ES-I3 (cell line): ENCODE data around the gene GAS2.

Source experiments
- H3K36me3 ChIP-seq: 2 replicates; pipeline ENCODE4 v1.6.1; 2013; ENCODE audit warnings: mild to moderate bottlenecking, low read length, control low read depth, moderate library complexity; ENCODE audit not compliant: insufficient read depth
- H3K4me1 ChIP-seq: 2 replicates; pipeline ENCODE4 v1.6.1; 2013; ENCODE audit warnings: mild to moderate bottlenecking, control low read depth, low read length; ENCODE audit not compliant: insufficient read depth
- H3K9ac ChIP-seq: 2 replicates; pipeline ENCODE4 v1.6.1; 2013; ENCODE audit warnings: low read depth, mild to moderate bottlenecking, low read length, moderate library complexity
- H3K9me3 ChIP-seq: 2 replicates; pipeline ENCODE4 v1.6.1; 2013; ENCODE audit warnings: mild to moderate bottlenecking, low read length, moderate library complexity; ENCODE audit not compliant: control insufficient read depth, insufficient read depth

The GAS2 gene

GRCh38 chr11:22688914-22689313, 22.5 kb downstream of the GAS2 start:
- Histone ChIP-seq H3K36me3 (no peaks in the 10 kb centered on the region), H3K4me1 (0 out of 2 replicates have a peak, but pooled peaks cover 7% of the 10 kb centered on the region), H3K9me3 (no peaks in the 10 kb centered on the region), H3K9ac (no peak overlapping the region)

GRCh38 chr11:22690257-22690656, 23.8 kb downstream of the GAS2 start:
- no peak overlapping the region; the same call in 1 of the 2 replicates for H3K9ac ChIP-seq

GRCh38 chr11:22690871-22691270, 24.5 kb downstream of the GAS2 start:
- no peak overlapping the region; the same call in 1 of the 2 replicates for H3K9ac ChIP-seq
- 0 out of 2 replicates have a peak, but pooled peaks cover 7% of the 10 kb centered on the region for H3K4me1 ChIP-seq
- no peaks in the 10 kb centered on the region for H3K36me3 ChIP-seq
- no peaks in the 10 kb centered on the region for H3K9me3 ChIP-seq

More at GRCh38 chr11:22690257-22690656, 23.8 kb downstream of the GAS2 start:
- Histone ChIP-seq H3K9me3 (no peaks in the 10 kb centered on the region), H3K36me3 (no peaks in the 10 kb centered on the region), H3K4me1 (0 out of 2 replicates have a peak, but pooled peaks cover 7% of the 10 kb centered on the region)

GRCh38 chr11:22699388-22699787, 33.0 kb downstream of the GAS2 start:
- Histone ChIP-seq H3K9ac (no peak overlapping the region), H3K4me1 (peaks cover 16% of the 10 kb centered on the region), H3K36me3 (no peaks in the 10 kb centered on the region), H3K9me3 (no peaks in the 10 kb centered on the region)

- Histone ChIP-seq H3K9me3 (no peaks in the 10 kb centered on the region), H3K9ac (no peak overlapping the region), H3K36me3 (no peaks in the 10 kb centered on the region), H3K4me1 (peaks cover 16% of the 10 kb centered on the region)
Measured at GRCh38 chr11:22702031-22702430, 35.6 kb downstream of the GAS2 start.

- Histone ChIP-seq H3K4me1 (peaks cover 16% of the 10 kb centered on the region), H3K36me3 (no peaks in the 10 kb centered on the region), H3K9me3 (no peaks in the 10 kb centered on the region), H3K9ac (no peak overlapping the region)
Measured at GRCh38 chr11:22703040-22703439, 36.6 kb downstream of the GAS2 start.

- H3K4me1 ChIP-seq = peaks cover 16% of the 10 kb centered on the region
- no peaks in the 10 kb centered on the region for H3K36me3 ChIP-seq
- H3K9ac ChIP-seq = no peak overlapping the region
- no peaks in the 10 kb centered on the region for H3K9me3 ChIP-seq
Measured at GRCh38 chr11:22703591-22703990, 37.2 kb downstream of the GAS2 start.

- H3K4me1 ChIP-seq = peaks cover 16% of the 10 kb centered on the region
- H3K36me3 ChIP-seq = no peaks in the 10 kb centered on the region
- no peak overlapping the region for H3K9ac ChIP-seq
- H3K9me3 ChIP-seq = no peaks in the 10 kb centered on the region
Measured at GRCh38 chr11:22707119-22707899, 40.9 kb downstream of the GAS2 start.

GRCh38 chr11:22711071-22711770, 44.8 kb downstream of the GAS2 start:
- H3K4me1 ChIP-seq = no peaks in the 10 kb centered on the region
- H3K9me3 ChIP-seq = no peaks in the 10 kb centered on the region
- no peaks in the 10 kb centered on the region for H3K36me3 ChIP-seq
- no peak overlapping the region for H3K9ac ChIP-seq

GRCh38 chr11:22711880-22712279, 45.5 kb downstream of the GAS2 start:
- Histone ChIP-seq H3K9ac (no peak overlapping the region), H3K9me3 (no peaks in the 10 kb centered on the region), H3K4me1 (no peaks in the 10 kb centered on the region), H3K36me3 (no peaks in the 10 kb centered on the region)

- Histone ChIP-seq H3K36me3 (no peaks in the 10 kb centered on the region), H3K9ac (no peak overlapping the region), H3K4me1 (no peaks in the 10 kb centered on the region), H3K9me3 (no peaks in the 10 kb centered on the region)
Measured at GRCh38 chr11:22713336-22713735, 46.9 kb downstream of the GAS2 start.

- Histone ChIP-seq H3K4me1 (no peaks in the 10 kb centered on the region), H3K9ac (no peak overlapping the region), H3K36me3 (no peaks in the 10 kb centered on the region), H3K9me3 (no peaks in the 10 kb centered on the region)
Measured at GRCh38 chr11:22715971-22716370, 49.6 kb downstream of the GAS2 start.

- Histone ChIP-seq H3K9ac (no peak overlapping the region), H3K4me1 (no peaks in the 10 kb centered on the region), H3K36me3 (no peaks in the 10 kb centered on the region), H3K9me3 (no peaks in the 10 kb centered on the region)
Measured at GRCh38 chr11:22720457-22720856, 54.0 kb downstream of the GAS2 start.

- Histone ChIP-seq H3K9me3 (no peaks in the 10 kb centered on the region), H3K36me3 (no peaks in the 10 kb centered on the region), H3K4me1 (no peaks in the 10 kb centered on the region), H3K9ac (no peak overlapping the region)
Measured at GRCh38 chr11:22723274-22723673, 56.9 kb downstream of the GAS2 start.

- no peak overlapping the region for H3K9ac ChIP-seq
- H3K9me3 ChIP-seq = no peaks in the 10 kb centered on the region
- H3K4me1 ChIP-seq = no peaks in the 10 kb centered on the region
- H3K36me3 ChIP-seq = no peaks in the 10 kb centered on the region
Measured at GRCh38 chr11:22725079-22725478, 58.7 kb downstream of the GAS2 start.
